GM06990 (cell line): ENCODE data around the gene ATG16L1.

Experiments used
- DNase-seq: peaks from one replicate; pipeline ENCODE4 v3.0.0-alpha.2; 2011; ENCODE audit not compliant: insufficient read length; ENCODE audit errors: extremely low read depth
- H3K27me3 ChIP-seq: replicated peaks from 2 replicates; pipeline ENCODE4 v1.6.0; 2011; ENCODE audit warnings: low read length; ENCODE audit not compliant: control insufficient read depth, insufficient read depth
- H3K36me3 ChIP-seq: 2 replicates; pipeline ENCODE4 v1.5.1; 2011; ENCODE audit warnings: low read length; ENCODE audit not compliant: control insufficient read depth, insufficient read depth
- H3K4me3 ChIP-seq: replicated peaks from 2 replicates; pipeline ENCODE4 v1.5.1; 2011; ENCODE audit warnings: low read depth, mild to moderate bottlenecking, control low read depth, low read length
- CTCF ChIP-seq: IDR thresholded peaks from 2 replicates; pipeline ENCODE4 v1.5.1; 2011; ENCODE audit warnings: low read length, control low read depth, mild to moderate bottlenecking, inconsistent platforms; ENCODE audit not compliant: insufficient read depth, poor library complexity, severe bottlenecking

Gene ATG16L1

GRCh38 chr2:233314180-233314925 lies 62.9 kb downstream of the ATG16L1 start:
- no peak overlapping the region for H3K4me3 ChIP-seq
- no peaks in the 10 kb centered on the region for H3K36me3 ChIP-seq
- DNase-seq: no peak
- no peak for TF ChIP-seq CTCF
- H3K27me3 ChIP-seq: no peaks in the 10 kb centered on the region

DNA sequence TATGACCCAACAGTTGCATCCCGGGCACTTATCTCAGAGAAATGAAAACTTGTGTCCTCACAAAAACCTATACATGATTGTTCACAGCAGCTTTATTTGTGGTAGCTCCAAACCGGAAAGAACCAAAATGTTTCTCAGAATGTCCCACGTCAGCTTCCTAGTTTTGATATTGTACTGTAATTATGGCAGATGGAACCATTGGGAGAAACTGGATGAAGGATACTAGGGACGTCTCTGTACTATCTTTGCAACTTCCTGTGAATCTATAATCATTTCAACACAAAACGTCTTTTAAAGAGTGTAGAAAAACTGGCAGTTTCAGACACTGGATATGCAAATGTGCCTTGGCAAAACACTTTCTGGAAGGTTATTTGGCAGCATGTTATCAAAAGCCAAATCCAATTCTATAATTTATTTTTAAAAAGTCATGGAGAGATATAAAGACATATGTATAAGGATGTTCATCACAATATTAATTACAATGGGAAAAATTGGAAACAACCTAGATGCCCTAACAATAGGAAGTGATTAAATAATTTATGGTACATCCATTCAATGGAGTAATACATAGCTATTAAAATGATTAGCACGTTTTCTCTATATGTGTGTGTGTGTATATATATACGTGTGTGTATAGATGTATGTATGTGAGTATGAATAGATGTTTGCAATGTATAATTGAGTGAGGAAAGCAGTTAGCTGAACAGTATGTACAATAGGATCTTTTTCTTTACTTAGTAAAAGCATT lies 65.9 kb downstream of the ATG16L1 start:
- TF ChIP-seq CTCF: no peak
- DNase-seq: no peak
- H3K36me3 ChIP-seq: no peaks in the 10 kb centered on the region
- no peaks in the 10 kb centered on the region for H3K27me3 ChIP-seq
- no peak overlapping the region for H3K4me3 ChIP-seq

DNA sequence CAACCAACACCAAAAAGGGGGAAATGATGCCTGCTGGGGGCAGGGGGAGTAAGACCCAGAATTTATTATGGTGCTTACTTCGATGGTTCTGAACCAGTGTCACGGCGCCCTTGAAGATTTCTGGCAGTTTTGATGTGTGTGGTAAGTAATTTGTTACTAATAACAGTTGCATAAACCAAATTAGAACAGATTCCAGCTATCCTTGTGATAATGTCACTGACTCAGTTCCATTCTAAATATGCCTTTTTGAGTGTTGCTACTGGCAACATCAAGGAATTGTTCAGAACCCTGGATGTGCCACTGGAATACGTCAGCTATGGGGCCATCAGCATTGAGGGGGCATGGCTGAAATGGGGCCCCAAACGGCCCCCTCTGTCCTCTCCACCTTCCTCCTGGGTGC lies 67.8 kb downstream of the ATG16L1 start:
- DNase-seq: no peak
- Histone ChIP-seq H3K36me3 (no peaks in the 10 kb centered on the region), H3K27me3 (no peaks in the 10 kb centered on the region), H3K4me3 (no peak overlapping the region)
- no peak for TF ChIP-seq CTCF

- H3K36me3 ChIP-seq: no peaks in the 10 kb centered on the region
- H3K27me3 ChIP-seq: no peaks in the 10 kb centered on the region
- no peak for DNase-seq
- no peak for TF ChIP-seq CTCF
- no peak overlapping the region for H3K4me3 ChIP-seq
Observed at GRCh38 chr2:233320470-233320869, 69.0 kb downstream of the ATG16L1 start.

DNA sequence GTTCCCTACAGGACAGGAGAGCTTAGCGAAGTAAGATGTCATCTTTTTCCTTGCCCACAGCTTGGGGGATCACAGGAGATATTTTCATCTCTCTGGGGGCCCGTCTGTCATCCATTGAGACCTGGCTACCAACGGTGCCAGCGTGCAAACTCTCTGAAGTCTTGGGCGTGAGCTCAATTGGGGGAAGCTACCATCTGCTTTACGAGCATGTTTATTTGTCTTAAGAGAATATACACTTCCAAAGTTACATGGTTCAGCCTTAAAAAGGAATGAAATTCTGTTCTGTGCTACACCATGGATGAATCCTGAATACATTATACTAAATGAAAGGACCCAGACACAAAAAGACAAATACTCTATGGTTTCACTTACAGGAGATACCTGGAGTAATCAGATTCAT lies 69.7 kb downstream of the ATG16L1 start:
- H3K27me3 ChIP-seq: no peaks in the 10 kb centered on the region
- no peak for TF ChIP-seq CTCF
- no peak for DNase-seq

More for the DNA sequence above, 69.7 kb downstream of the ATG16L1 start:
- Histone ChIP-seq H3K4me3 (no peak overlapping the region), H3K36me3 (no peaks in the 10 kb centered on the region)
